Measurements from ENCODE around the gene IQSEC2. TPM values are rescaled to one million over a fixed set of nuclear protein-coding genes. Genes with fewer than 3 reads are reported as not detected.

IQSEC2 gene
- total RNA-seq, 1 experiment from 2014 or later, result 48.2 TPM

DNA sequence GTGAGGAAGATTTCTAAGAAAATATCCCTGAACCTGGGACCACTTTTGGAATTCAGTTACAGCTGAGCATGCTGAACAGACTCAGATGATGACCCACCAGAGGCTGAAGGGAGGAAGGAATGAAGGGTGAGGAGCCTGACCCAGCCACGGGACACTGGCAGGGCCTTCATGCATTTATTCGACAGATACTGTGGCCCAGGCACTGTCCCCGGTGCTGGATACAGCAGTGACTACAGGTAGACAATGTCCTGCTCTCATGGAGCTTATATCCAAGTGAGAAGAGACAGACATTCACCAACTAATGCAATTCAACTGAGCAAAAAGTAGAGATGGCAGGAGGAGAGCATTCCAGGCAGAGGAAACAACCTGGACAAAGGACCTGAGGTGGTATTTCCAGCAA lies 2.2 kb upstream of the IQSEC2 start:
- no peaks in the 10 kb centered on the region for H3K9me3 Mint-ChIP-seq
- H3K36me3 Mint-ChIP-seq, result no peaks in the 10 kb centered on the region
- no peaks in the 10 kb centered on the region for H3K27me3 Mint-ChIP-seq (ENCODE audit: low read depth)
- POLR2A ChIA-PET, result no interaction called here
- no peak overlapping the region for H3K27ac Mint-ChIP-seq
- ATAC-seq (no peak), DNase-seq (ENCODE audit: low spot score) (no peak)
- no peak overlapping the region for H3K4me3 Mint-ChIP-seq
- H3K4me1 Mint-ChIP-seq, result peaks cover 26% of the 10 kb centered on the region
- TF ChIP-seq IRF2 (CRISPR knock-in tag; IDR thresholded peaks at IDR 0.05; ENCODE audit: borderline replicate concordance, low read depth), result no peak
- no peak for TF ChIP-seq CREM (CRISPR knock-in tag; IDR thresholded peaks at IDR 0.05)
- no peak for TF ChIP-seq GRHL2 (CRISPR knock-in tag; IDR thresholded peaks at IDR 0.05; ENCODE audit: insufficient replicate concordance, severe bottlenecking)
- TF ChIP-seq ZNF423 (CRISPR knock-in tag; IDR thresholded peaks at IDR 0.05), result no peak
- no peak for TF ChIP-seq GABPB1 (CRISPR knock-in tag; IDR thresholded peaks at IDR 0.05)
- TF ChIP-seq, protein P1, sequence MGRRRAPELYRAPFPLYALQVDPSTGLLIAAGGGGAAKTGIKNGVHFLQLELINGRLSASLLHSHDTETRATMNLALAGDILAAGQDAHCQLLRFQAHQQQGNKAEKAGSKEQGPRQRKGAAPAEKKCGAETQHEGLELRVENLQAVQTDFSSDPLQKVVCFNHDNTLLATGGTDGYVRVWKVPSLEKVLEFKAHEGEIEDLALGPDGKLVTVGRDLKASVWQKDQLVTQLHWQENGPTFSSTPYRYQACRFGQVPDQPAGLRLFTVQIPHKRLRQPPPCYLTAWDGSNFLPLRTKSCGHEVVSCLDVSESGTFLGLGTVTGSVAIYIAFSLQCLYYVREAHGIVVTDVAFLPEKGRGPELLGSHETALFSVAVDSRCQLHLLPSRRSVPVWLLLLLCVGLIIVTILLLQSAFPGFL (CRISPR knock-in tag; IDR thresholded peaks at IDR 0.05; ENCODE audit: borderline replicate concordance), result no peak
- TF ChIP-seq CBFB (CRISPR knock-in tag; IDR thresholded peaks at IDR 0.05; ENCODE audit: low read depth), result no peak
- TF ChIP-seq ZNF416 (CRISPR knock-in tag; IDR thresholded peaks at IDR 0.05), result no peak
- TF ChIP-seq SOX15 (CRISPR knock-in tag; IDR thresholded peaks at IDR 0.05), result no peak
- no peak for TF ChIP-seq NR1H2 (CRISPR knock-in tag; IDR thresholded peaks at IDR 0.05)
- no peak for TF ChIP-seq ZNF263 (CRISPR knock-in tag; IDR thresholded peaks at IDR 0.05; ENCODE audit: low read depth)
- TF ChIP-seq ZNF671 (CRISPR knock-in tag; IDR thresholded peaks at IDR 0.05), result no peak
- TF ChIP-seq, protein P2, sequence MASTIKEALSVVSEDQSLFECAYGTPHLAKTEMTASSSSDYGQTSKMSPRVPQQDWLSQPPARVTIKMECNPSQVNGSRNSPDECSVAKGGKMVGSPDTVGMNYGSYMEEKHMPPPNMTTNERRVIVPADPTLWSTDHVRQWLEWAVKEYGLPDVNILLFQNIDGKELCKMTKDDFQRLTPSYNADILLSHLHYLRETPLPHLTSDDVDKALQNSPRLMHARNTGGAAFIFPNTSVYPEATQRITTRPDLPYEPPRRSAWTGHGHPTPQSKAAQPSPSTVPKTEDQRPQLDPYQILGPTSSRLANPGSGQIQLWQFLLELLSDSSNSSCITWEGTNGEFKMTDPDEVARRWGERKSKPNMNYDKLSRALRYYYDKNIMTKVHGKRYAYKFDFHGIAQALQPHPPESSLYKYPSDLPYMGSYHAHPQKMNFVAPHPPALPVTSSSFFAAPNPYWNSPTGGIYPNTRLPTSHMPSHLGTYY (CRISPR knock-in tag; IDR thresholded peaks at IDR 0.05), result no peak
- TF ChIP-seq, protein P3, sequence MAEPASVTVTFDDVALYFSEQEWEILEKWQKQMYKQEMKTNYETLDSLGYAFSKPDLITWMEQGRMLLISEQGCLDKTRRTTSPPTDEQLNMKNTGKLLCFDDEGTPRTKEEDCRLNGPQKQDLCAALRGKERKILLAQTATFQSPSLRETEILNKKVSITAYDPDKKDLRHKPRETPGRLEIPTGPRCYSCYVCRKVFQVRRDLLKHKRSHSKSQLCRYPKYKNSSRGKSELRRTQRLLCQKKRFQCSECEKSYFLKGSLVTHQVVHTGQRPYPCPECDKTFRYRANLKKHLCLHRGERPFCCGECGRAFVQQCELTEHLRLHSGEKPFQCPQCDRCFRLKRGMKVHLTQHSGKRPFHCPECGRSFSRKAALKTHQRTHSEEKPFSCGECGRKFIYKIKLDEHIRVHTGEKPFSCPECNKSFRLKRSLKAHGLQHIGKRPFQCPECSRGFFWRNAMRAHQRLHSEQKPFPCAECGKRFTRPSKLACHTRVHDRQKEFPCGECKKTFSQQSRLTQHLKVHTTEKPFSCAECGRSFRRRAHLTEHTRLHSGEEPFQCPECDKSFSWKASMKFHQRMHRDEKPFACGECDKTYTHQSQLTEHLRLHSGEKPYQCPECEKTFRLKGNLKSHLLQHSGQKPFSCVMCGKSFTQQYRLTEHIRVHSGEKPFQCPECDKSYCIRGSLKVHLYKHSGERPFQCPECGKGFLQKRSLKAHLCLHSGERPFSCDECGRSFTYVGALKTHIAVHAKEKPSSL (CRISPR knock-in tag; conservative IDR thresholded peaks at IDR 0.05), result no peak
- no peak for TF ChIP-seq NR2C2 (CRISPR knock-in tag; IDR thresholded peaks at IDR 0.05)
- CTCF ChIA-PET, result interaction anchor here (0.8 to 5.4 kb wide), 10 partner anchors 10 to 196 kb away, joined by 3 to 40 read pairs (median 4); no protein-coding TSS in a partner anchor

DNA sequence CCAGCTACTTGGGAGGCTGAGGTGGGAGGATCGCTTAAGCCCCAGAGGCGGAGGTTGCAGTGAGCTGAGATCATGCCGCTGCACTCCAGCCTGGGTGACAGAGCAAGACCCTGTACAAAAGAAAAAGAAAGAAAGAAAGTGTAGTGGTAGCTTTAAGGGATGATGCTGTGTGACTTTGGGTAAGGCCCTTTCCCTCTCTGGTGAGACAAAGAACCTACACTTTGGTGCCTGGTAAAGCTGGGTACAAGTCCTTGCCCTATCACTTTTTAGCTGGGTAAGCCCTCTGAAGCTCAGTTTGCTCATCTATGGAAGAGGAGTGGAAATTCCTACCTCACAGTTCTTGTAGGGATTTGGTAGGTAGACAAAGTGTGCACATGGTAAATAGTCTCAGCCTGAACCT lies 1.7 kb upstream of the IQSEC2 start:
- H3K27ac Mint-ChIP-seq, result no peak overlapping the region
- H3K4me1 Mint-ChIP-seq, result peaks cover 23% of the 10 kb centered on the region
- no peak overlapping the region for H3K4me3 Mint-ChIP-seq
- no peaks in the 10 kb centered on the region for H3K9me3 Mint-ChIP-seq
- ChIA-PET CTCF (interaction anchor here (0.8 to 5.4 kb wide), 6 partner anchors 11 to 208 kb away, joined by 3 to 40 read pairs (median 7); no protein-coding TSS in a partner anchor), POLR2A (no interaction called here)
- no peaks in the 10 kb centered on the region for H3K36me3 Mint-ChIP-seq
- no peak for ATAC-seq
- no peaks in the 10 kb centered on the region for H3K27me3 Mint-ChIP-seq (ENCODE audit: low read depth)
- no peak for DNase-seq (ENCODE audit: low spot score)
- TF ChIP-seq OVOL2 (CRISPR knock-in tag; IDR thresholded peaks at IDR 0.05; ENCODE audit: borderline replicate concordance), result no peak
- TF ChIP-seq, protein P4, sequence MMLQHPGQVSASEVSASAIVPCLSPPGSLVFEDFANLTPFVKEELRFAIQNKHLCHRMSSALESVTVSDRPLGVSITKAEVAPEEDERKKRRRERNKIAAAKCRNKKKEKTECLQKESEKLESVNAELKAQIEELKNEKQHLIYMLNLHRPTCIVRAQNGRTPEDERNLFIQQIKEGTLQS (CRISPR knock-in tag; conservative IDR thresholded peaks at IDR 0.05), result no peak
- TF ChIP-seq JAZF1 (CRISPR knock-in tag; IDR thresholded peaks at IDR 0.05), result no peak
- no peak for TF ChIP-seq ZNF121 (CRISPR knock-in tag; IDR thresholded peaks at IDR 0.05)
- TF ChIP-seq KAT7 (CRISPR knock-in tag; IDR thresholded peaks at IDR 0.05; ENCODE audit: borderline replicate concordance), result no peak
- TF ChIP-seq, protein P5, sequence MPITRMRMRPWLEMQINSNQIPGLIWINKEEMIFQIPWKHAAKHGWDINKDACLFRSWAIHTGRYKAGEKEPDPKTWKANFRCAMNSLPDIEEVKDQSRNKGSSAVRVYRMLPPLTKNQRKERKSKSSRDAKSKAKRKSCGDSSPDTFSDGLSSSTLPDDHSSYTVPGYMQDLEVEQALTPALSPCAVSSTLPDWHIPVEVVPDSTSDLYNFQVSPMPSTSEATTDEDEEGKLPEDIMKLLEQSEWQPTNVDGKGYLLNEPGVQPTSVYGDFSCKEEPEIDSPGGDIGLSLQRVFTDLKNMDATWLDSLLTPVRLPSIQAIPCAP (CRISPR knock-in tag; IDR thresholded peaks at IDR 0.05), result no peak
- TF ChIP-seq, protein P6, sequence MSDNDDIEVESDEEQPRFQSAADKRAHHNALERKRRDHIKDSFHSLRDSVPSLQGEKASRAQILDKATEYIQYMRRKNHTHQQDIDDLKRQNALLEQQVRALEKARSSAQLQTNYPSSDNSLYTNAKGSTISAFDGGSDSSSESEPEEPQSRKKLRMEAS (CRISPR knock-in tag; IDR thresholded peaks at IDR 0.05), result no peak
- no peak for TF ChIP-seq TEAD1 (CRISPR knock-in tag; IDR thresholded peaks at IDR 0.05)
- TF ChIP-seq, protein P7, sequence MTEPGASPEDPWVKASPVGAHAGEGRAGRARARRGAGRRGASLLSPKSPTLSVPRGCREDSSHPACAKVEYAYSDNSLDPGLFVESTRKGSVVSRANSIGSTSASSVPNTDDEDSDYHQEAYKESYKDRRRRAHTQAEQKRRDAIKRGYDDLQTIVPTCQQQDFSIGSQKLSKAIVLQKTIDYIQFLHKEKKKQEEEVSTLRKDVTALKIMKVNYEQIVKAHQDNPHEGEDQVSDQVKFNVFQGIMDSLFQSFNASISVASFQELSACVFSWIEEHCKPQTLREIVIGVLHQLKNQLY (CRISPR knock-in tag; IDR thresholded peaks at IDR 0.05), result no peak
- TF ChIP-seq ZBTB21 (CRISPR knock-in tag; IDR thresholded peaks at IDR 0.05; ENCODE audit: borderline replicate concordance), result no peak
- TF ChIP-seq, protein P8, sequence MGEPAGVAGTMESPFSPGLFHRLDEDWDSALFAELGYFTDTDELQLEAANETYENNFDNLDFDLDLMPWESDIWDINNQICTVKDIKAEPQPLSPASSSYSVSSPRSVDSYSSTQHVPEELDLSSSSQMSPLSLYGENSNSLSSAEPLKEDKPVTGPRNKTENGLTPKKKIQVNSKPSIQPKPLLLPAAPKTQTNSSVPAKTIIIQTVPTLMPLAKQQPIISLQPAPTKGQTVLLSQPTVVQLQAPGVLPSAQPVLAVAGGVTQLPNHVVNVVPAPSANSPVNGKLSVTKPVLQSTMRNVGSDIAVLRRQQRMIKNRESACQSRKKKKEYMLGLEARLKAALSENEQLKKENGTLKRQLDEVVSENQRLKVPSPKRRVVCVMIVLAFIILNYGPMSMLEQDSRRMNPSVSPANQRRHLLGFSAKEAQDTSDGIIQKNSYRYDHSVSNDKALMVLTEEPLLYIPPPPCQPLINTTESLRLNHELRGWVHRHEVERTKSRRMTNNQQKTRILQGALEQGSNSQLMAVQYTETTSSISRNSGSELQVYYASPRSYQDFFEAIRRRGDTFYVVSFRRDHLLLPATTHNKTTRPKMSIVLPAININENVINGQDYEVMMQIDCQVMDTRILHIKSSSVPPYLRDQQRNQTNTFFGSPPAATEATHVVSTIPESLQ (CRISPR knock-in tag; IDR thresholded peaks at IDR 0.05), result no peak
- no peak for TF ChIP-seq GRHL2 (CRISPR knock-in tag; IDR thresholded peaks at IDR 0.05; ENCODE audit: insufficient replicate concordance, severe bottlenecking)
- TF ChIP-seq ZNF396 (CRISPR knock-in tag; IDR thresholded peaks at IDR 0.05; ENCODE audit: borderline replicate concordance), result no peak
